Type B pancreatic cell (in vitro differentiated cells): ENCODE measurements around the gene APOB. TPM values are rescaled to one million over a fixed set of nuclear protein-coding genes. Genes with fewer than 3 reads are reported as not detected.

Source experiments
- DNase-seq: peaks from one replicate; pipeline ENCODE4 v3.0.0; 2021; ENCODE audit warnings: mixed read lengths; ENCODE audit not compliant: unreplicated experiment; ENCODE audit errors: extremely low spot score
- H3K27ac Mint-ChIP-seq: 2 replicates; pipeline ENCODE4 v1.8.0; 2021; ENCODE audit warnings: mild to moderate bottlenecking, mixed read lengths
- H3K27me3 Mint-ChIP-seq: 2 replicates; pipeline ENCODE4 v1.8.0; 2021; ENCODE audit warnings: mixed read lengths
- H3K36me3 Mint-ChIP-seq: 2 replicates; pipeline ENCODE4 v1.8.0; 2021; ENCODE audit warnings: mixed read lengths
- H3K4me1 Mint-ChIP-seq: one replicate; pipeline ENCODE4 v1.8.0; 2021; ENCODE audit warnings: mixed read lengths; ENCODE audit not compliant: unreplicated experiment
- H3K4me3 Mint-ChIP-seq: 2 replicates; pipeline ENCODE4 v1.8.0; 2021; ENCODE audit warnings: mild to moderate bottlenecking, mixed read lengths
- H3K9me3 Mint-ChIP-seq: 2 replicates; pipeline ENCODE4 v1.8.0; 2021; ENCODE audit warnings: mixed read lengths
- CTCF ChIP-seq: fragments of 200-600 bp; sonication (generic); conservative IDR thresholded peaks from 2 replicates; pipeline ENCODE4 v1.5.0; 2021; ENCODE audit warnings: antibody characterized with exemption, mild to moderate bottlenecking
- total RNA-seq: library from RNA; stranded (reverse); gene quantifications from 2 replicates; pipeline ENCODE4 v1.2.1, GENCODE V29; 2021; ENCODE audit warnings: low replicate concordance

APOB gene
- total RNA-seq, 1 donor from 2014 or later: 19.6 TPM

DNA sequence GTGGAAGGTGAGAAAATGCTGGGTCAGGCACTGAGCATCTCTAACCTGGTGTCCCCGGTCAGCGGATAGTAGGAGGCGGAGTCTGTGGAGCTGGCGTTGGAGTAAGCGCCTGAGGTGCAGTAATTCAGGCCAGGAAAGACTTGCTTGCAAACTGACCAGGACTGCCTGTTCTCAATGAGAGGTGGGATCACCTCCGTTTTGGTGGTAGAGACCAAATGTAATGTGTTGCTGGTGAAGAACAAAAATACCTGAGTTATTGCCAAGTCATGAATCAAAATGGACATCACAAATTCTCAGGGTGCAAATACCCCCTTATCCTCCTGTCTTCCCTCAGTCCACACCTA is 24.2 kb downstream of the APOB start:
- H3K4me3 Mint-ChIP-seq: no peak overlapping the region
- H3K36me3 Mint-ChIP-seq: peaks cover 3% of the 10 kb centered on the region
- no peak overlapping the region for H3K27ac Mint-ChIP-seq

GRCh38 chr2:21019000-21019677 is 24.7 kb downstream of the APOB start:
- Mint-ChIP-seq H3K4me1 (no peaks in the 10 kb centered on the region), H3K27ac (no peak overlapping the region), H3K27me3 (peaks cover 8% of the 10 kb centered on the region), H3K9me3 (peaks cover 7% of the 10 kb centered on the region), H3K4me3 (no peak overlapping the region), H3K36me3 (peaks cover 3% of the 10 kb centered on the region)
- no peak for TF ChIP-seq CTCF
- no peak for DNase-seq

More for the DNA sequence above, 24.2 kb downstream of the APOB start:
- Mint-ChIP-seq H3K9me3 (peaks cover 7% of the 10 kb centered on the region), H3K27me3 (peaks cover 8% of the 10 kb centered on the region), H3K4me1 (no peaks in the 10 kb centered on the region)
- DNase-seq: no peak
- TF ChIP-seq CTCF: no peak

DNA sequence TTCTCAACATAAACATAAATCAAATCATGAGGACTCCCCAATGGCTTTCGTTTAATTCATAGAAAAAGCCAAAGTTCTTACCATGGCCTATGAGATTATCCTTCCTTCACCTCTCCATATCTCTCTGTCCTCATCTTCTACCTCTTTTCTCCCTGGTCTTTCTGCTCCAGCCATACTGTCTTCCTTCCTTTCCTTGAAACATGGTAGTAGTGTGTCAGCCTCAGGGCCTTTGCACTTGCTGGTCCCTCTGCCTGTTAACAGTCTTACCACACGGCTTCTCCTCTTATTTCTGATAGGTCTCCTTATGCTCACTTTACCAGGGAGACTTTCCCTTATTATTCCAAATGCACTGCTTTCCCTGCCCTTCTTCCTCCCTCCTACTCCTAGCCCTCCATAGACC is 25.6 kb downstream of the APOB start:
- no peak for DNase-seq
- no peaks in the 10 kb centered on the region for H3K4me1 Mint-ChIP-seq
- peaks cover 7% of the 10 kb centered on the region for H3K9me3 Mint-ChIP-seq
- H3K27ac Mint-ChIP-seq: no peak overlapping the region
- no peak for TF ChIP-seq CTCF
- no peak overlapping the region for H3K4me3 Mint-ChIP-seq
- peaks cover 8% of the 10 kb centered on the region for H3K27me3 Mint-ChIP-seq
- H3K36me3 Mint-ChIP-seq: peaks cover 3% of the 10 kb centered on the region

DNA sequence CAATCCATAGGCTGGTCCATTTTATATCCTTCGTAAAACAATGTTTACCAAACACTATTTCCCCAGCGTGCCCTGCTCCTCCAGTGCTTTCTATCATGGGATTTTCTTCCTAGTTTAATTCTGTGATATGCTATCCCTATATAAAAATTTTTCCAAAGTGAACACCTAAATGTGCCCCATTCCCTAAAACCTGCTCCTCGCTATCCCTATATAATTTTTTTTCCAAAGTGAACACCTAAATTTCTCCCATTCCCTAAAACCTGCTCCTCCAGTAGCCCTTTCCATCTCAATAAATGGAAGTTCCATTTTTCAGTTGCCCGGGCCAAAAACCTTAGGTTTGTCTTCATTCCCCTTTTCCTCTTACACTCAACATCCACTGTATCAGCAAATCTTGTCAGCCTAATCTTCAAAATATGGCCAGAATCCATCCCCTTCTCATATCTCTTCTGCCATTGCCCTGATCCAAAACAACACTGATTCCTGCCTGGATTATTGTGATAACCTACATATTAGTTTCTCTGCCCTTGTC is 26.1 kb downstream of the APOB start:
- peaks cover 3% of the 10 kb centered on the region for H3K36me3 Mint-ChIP-seq
- no peak overlapping the region for H3K27ac Mint-ChIP-seq
- peaks cover 5% of the 10 kb centered on the region for H3K27me3 Mint-ChIP-seq
- TF ChIP-seq CTCF: no peak
- no peak for DNase-seq
- no peaks in the 10 kb centered on the region for H3K4me1 Mint-ChIP-seq
- H3K9me3 Mint-ChIP-seq: peaks cover 7% of the 10 kb centered on the region
- no peak overlapping the region for H3K4me3 Mint-ChIP-seq

- peaks cover 4% of the 10 kb centered on the region for H3K4me1 Mint-ChIP-seq
- H3K27me3 Mint-ChIP-seq: no peaks in the 10 kb centered on the region
- DNase-seq: no peak
- peaks cover 7% of the 10 kb centered on the region for H3K9me3 Mint-ChIP-seq
- H3K27ac Mint-ChIP-seq: no peak overlapping the region
- H3K36me3 Mint-ChIP-seq: peaks cover 3% of the 10 kb centered on the region
- no peak for TF ChIP-seq CTCF
- no peak overlapping the region for H3K4me3 Mint-ChIP-seq
Observed at GRCh38 chr2:21015281-21015645, 28.6 kb downstream of the APOB start.
